HG02885 (cell line): ENCODE measurements around the gene SMR3B.

ENCODE experiments used
- ATAC-seq: cut with Tn5 transposase; IDR thresholded peaks from one replicate; pipeline ENCODE4 v1.9.1; 2021; ENCODE audit warnings: mild to moderate bottlenecking; ENCODE audit not compliant: unreplicated experiment, poor library complexity

The SMR3B gene

GRCh38 chr4:70382691-70383181 is at the start of gene SMR3B:
SMR3B (plus strand) TSS chr4:70383131; CDS start chr4:70384511, 1,380 bp downstream.
- ATAC-seq: no peak

DNA sequence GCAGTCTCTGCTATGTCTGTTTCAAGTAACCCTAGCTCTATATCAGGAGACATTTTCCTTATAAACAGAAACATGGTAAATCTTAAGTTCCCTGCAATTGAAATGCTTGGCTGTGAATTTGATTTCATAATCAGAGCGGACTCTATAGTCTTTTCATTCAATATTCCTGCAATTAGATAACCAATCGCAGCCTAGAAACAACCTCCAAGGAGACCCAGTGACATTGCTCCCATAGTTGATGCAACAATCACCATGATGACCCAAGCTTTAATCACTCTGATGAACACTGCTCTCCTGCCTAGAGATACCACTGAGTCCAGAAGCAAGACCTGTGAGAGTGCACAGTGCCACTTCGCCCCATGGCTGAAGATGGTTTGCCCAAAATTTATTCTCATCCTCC is 48.2 kb upstream of the SMR3B start, which contains the start of gene CABS1:
Gene CABS1 (plus strand): TSS at position 301 of the 400 bp plus-strand sequence. CDS start 59 bp downstream, at position 360.
- no peak for ATAC-seq

- ATAC-seq: no peak
Observed at GRCh38 chr4:70336043-70336442, 46.9 kb upstream of the SMR3B start.

GRCh38 chr4:70337886-70338420 is 45.0 kb upstream of the SMR3B start:
- no peak for ATAC-seq

GRCh38 chr4:70356185-70356584 is 26.7 kb upstream of the SMR3B start:
- ATAC-seq: no peak

GRCh38 chr4:70359115-70359661 is 23.7 kb upstream of the SMR3B start:
- ATAC-seq: no peak

- no peak for ATAC-seq
Observed at GRCh38 chr4:70360460-70360859, 22.5 kb upstream of the SMR3B start, which contains the start of gene SMR3A. SMR3A (plus strand) TSS chr4:70360760; CDS start chr4:70362116, 1,356 bp downstream.

GRCh38 chr4:70364002-70364401 is 18.9 kb upstream of the SMR3B start:
- peak; percentile 65 for ATAC-seq

DNA sequence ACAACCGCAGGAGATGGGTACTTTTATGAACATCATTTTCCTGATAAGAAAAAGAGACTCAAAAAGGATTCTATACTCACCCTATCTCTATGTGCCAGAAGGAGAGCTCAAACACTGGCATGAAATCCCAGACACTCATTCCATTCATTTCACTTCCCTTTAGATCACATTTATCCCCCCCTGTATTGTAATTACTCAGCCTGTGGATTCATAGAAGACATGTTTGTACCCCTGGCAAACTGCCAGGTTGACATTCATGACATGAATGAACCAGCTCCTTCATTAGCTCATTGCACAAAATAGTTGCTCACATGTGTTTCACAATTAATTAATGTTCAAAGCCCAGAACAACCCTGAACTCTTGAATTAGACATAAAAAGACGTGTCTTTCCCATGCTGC is 17.5 kb upstream of the SMR3B start:
- no peak for ATAC-seq

DNA sequence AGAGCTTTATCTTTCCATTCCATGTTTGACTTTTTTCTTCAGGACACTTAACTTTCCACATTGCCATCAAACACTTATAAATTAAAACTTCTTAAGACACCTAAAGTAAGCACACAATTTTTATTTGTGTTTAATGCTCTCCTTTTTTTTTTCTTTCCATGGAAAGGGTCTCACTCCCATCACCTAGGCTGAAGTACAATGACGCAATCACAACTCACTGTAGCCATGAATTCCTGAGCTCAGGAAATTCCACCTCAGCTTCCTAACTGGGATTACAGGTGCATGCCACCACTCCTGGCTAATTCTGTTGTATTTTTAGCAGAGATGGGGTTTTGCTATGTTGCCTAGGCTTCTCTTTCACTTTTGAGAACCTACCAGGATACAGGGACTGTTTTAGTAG is 15.1 kb upstream of the SMR3B start:
- ATAC-seq: no peak

- no peak for ATAC-seq
Observed at GRCh38 chr4:70371987-70372386, 10.9 kb upstream of the SMR3B start.

- ATAC-seq: no peak
Observed at GRCh38 chr4:70372760-70373159, 10.2 kb upstream of the SMR3B start.

GRCh38 chr4:70380578-70380977 is 2.4 kb upstream of the SMR3B start:
- no peak for ATAC-seq

GRCh38 chr4:70392057-70392776 is 9.3 kb downstream of the SMR3B start:
- peak; percentile 68 for ATAC-seq

GRCh38 chr4:70397580-70397979 is 14.6 kb downstream of the SMR3B start, which contains the start of gene OPRPN:
OPRPN (plus strand) TSS chr4:70397940; CDS start chr4:70399286, 1,346 bp downstream.
- ATAC-seq: no peak

GRCh38 chr4:70399319-70399718 is 16.4 kb downstream of the SMR3B start:
- no peak for ATAC-seq

DNA sequence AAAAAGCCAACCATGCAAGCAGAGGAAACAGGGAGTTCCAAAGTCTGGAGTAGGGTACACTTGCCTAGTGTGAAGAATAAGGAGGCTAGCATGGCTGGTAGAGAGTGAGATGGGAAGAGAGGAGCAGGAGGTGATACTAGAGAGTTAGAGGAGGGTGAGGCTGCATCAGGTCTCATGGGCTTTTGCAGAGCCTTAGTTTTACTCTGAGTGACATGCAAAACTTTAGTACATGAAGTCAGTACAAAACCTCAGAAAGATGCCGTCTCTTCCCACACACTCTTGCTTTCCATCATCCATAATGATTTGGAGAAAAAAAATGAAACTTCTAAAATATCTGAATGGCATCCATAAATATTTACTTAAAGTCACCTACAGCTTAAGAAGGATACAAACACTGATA is 19.8 kb downstream of the SMR3B start:
- peak; percentile 83 for ATAC-seq

DNA sequence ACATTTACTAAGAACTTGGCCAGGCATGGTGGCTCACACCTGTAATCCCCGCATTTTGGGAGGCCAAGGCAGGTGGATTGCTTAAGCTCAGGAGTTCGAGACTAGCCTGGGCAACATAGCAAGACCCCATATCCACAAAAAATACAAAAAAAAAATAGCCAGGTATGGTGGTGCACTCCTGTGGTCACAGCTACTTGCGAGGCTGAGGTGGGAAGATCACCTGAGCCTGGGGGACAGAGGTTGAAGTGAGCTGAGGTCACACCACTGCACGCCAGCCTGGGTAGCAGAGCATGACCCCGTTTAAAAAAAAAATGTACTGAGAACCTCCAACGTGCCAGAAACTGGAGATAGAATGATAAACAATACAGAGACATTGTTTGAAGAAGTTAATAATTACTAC is 22.8 kb downstream of the SMR3B start:
- ATAC-seq: peak; percentile 34

DNA sequence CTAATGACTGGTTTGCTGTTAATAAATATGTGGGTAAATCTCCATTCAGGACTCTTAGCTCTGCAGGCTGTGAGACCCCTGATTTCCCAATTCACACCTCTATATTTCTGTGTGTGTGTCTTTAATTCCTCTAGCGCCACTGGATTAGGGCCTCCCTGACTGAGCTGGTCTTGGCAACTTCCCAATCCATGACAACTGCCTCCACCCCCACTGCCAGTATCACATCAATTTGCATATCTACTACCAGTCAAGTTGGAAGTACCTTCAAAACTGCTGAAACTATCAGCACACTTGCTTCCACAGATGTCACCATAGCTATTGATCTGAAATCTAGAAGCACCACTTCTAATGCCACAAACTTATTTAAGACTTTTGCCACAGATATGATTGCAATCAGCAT is 42.4 kb downstream of the SMR3B start:
- ATAC-seq: no peak

DNA sequence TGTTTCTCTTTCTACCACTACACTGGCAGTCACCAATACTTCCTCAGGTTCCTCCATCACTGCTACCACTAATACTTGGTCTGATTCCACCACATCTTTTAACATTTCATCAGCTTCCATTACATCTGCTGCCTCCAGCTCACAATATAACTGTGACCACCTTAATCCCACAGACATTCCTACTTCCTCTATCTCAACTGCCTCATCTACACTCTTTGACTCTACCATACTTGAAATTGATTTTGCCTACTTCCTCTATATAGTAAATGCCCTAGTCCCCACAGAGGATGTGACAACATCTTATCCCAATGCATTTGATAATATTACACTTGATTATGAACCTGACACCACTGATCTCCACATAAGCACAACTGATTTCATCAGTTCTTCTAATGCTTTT is 43.9 kb downstream of the SMR3B start:
- ATAC-seq: peak; percentile 50

DNA sequence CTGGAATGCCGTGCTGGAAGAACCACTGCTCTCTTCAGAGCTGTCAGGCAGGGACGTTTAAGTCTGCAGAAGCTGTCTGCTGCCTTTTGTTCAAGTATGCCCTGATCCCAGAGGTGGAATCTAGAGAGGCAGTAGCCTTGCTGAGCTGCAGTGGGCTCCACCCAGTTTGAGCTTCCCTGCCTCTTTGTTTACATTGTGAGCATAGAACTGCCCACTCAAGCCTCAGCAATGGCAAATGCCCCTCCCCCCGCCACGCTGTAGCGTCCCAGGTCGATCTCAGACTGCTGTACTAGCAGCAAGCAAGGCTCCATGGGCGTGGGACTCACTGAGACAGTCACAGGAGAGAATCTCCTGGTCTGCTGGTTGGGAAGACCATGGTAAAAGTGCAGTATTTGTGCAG is 54.3 kb downstream of the SMR3B start:
- no peak for ATAC-seq
